ENCODE results near the gene NAALADL2.
"Not testable (repeated sequence)": the region's sequence is repeated elsewhere in the genome, so short reads cannot be mapped to it uniquely, and the experiment has no call there.

Gene NAALADL2

DNA sequence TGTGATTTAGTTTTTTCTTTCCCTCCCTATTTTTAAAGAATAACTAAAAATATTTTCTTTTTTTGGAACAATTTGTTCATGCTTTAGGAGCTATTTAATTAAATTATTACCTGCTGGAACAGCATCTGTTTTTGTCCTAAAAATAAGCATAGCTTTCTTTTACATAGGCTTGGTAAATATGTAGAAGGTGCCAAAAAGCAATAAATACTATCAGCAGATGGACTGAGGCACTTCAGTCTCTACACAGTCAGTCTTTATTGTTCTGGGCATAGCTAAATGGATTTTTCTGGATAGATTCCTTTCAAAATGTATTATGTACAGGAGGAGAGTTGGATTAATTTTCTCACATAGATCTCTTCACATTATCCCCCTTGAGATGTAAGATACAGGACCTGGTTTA is 223.5 kb downstream of the NAALADL2 start:
- no peak for DNase-seq

DNA sequence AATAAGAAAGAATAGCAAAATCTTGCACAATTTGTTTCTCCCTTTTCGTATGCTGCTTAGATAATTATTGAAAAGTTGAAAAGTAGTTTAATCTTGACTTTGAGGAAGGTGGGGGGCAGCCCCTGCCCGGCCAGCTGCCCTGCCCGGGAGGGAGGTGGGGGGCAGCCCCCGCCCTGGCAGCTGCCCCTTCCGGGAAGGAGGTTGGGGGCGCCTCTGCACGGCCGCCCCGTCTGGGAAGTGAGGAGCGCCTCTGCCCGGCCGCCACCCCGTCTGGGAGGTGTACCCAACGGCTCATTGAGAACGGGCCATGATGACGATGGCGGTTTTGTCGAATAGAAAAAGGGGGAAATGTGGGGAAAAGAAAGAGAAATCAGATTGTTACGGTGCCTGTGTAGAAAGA is 228.0 kb downstream of the NAALADL2 start:
- not testable (repeated sequence) for DNase-seq

DNA sequence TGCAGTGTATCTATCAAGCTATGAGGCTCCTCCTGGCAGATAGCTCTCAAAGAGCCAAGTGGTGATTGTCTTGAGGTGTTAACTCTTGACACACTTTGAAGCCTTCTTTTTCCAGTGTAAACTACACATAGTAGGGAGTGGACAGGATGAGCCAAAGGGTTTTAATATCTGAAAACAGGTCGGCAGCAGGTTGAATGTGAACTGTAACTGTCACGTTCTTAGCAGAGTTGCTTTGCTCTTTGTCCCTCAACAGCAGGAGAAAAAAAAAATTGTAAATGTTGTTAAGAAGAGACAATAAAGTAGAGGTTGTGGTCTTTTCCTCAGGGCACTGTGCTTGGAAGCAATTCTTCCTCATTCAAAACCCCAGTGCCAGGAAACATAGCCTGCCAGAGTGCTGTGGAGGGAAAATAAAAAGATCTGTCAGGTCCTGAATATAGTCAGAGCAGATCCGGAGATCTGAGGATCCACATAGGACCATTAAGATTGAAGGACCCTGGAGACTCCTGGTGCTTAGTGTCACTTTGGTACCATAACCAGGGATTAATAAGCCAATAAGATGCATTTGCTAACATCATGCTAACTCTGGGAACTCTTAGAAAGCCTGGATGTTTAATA is 229.7 kb downstream of the NAALADL2 start:
- DNase-seq, result no peak

DNA sequence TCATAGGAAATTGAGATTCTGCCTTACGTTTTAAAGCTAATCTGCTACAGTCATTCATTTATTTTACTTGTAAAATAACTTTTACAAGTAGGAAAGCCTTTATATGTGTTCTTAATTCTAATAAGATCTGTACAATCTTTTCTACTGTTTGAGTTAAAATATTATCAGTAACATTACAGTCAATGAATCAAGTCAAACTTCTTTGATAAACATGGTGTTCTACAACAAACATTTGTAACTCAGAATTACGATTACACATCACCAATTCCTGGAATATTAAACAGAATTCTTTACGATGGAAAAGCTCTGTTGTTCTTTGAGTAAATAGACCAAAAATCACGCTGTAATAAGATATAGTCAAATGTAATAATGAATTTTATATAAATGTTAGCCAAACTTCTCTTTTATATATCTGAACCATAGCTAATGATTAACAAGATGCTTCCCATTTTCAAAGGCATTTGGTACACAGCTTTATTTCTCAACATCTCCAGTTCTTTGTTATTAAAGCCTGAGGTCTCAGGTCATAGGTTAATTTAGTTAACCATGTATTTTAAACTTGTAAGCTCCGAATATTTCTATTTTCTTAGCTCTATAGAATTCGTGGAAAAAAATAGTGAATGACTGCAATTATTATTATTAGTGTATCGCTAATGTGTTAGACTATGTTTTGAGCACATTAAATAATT is 232.4 kb downstream of the NAALADL2 start:
- no peak for DNase-seq

DNA sequence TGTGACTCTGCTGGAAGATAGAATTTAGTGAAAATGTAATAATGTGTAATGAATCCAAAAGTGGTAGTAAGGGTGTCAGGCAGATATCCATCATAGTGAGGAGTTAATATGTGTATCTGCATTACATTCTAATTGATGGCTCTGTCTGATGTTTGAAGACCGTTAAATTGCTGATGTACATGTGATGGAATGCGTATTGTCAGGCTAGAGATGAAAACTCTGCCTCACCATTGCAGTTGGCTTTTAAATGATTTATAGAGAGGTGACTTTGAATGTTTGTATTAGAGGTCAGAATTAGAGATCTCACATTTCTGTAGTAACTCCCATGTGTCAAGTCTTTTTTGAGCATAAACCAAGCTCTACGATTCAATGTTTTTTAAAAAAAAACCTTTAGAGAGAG is 234.6 kb downstream of the NAALADL2 start:
- no peak for DNase-seq

DNA sequence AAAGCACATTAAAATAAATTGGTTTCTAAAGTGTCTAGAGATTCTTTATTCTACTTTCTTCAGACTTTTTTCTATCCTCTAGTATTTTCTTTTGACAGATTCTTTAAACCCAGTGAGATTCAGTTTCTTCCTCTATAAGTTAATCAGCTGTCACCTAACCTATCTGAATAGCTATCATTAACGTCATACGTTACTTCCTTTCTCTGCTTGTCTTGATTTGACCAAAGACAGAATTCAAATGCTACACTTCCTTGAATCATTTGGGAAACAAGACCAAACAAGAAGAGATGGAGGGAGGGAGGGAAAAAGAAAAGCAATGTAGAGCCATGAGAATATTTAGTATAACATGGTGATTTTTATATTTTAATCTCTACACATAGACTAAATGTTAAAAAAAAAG is 235.2 kb downstream of the NAALADL2 start:
- DNase-seq, result no peak

DNA sequence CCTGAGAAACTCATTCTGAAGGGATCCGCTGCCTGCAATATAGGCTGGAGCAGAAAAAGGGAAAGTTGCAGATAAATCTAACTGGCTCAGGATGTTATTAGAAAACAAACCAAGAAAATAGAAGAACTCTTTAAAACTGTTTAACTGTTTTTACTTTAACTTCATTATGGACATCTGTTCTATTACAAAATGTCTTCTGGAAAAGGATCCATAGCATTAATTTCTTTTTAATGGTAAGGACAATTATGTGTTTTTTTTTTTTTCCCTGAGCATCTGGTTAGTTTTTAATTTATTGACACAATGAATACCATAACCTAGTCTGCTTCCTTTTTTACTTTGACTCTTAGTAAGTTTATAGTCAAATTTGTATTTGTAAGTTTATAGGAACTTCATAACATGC is 239.5 kb downstream of the NAALADL2 start:
- DNase-seq, result no peak

DNA sequence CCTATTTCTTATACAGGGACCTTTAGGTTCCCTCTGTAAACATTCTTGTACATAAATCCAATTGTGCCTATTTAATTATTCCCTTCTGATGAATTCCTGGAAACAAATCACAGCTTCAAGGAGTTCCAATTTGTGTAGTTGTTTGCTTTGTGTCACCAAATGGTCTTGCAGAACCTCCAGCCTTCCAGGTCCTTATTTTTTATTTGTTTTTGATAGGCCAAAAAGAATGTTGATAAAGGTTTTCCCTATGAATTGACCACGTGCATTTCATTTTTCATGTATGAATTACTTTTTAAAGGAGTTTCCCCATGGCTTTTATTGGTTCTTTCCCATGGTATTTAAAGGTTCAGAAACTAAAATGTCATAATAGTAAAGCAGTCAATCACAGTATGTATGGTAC is 243.0 kb downstream of the NAALADL2 start:
- no peak for DNase-seq

DNA sequence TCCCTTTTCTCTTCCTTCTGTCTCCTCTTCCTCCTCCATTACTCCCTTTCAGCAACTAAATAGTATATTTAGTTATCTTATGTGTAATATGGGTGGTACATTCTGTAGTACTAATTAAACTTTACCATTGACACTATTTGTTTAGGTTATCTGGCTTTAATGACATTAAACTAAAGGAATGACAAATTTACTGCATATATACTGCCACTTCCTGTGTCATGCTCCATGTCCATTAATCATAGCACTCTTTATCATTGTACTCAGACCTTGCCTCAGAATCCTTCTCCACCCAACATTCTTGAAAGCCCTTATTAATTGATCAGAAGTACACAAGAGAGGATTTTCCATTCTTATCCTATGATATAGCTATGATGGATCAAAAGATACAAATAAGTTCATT is 244.2 kb downstream of the NAALADL2 start:
- no peak for DNase-seq

DNA sequence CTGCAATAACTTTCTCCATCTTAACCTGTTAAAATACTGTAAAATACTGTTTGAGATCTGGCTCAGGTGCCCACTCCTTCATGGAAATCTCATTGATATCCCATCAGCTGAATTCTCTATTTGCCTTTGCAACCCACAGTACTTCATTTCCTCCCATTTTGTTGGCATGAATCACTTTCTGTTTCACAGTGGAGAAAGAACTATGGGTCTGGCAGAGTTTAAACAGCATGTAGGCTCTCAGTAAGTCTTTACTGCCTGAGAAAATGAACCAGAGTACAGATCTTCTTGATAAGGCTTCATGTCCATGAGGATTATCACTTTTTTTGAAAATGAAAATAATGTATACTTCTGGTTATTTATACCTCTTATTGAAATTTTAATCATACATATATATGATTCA is 245.9 kb downstream of the NAALADL2 start:
- no peak for DNase-seq

DNA sequence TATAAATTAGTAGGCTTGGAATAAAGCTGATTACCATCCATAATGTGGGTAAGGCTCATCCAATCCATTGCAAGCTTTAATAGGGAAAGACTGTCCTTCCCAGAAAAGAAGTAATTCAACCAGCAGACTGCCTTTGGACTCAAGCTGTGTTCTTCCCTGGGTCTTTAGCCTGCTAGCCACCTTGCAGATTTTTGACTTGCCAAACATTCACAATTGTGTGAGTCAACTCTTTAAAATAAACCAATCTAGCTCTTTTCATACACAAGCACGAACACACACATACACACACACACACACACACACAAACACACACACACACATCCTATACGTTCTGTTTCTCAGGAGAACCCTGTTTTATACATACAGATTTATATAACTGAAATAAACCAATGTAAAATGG is 248.1 kb downstream of the NAALADL2 start:
- DNase-seq, result no peak

DNA sequence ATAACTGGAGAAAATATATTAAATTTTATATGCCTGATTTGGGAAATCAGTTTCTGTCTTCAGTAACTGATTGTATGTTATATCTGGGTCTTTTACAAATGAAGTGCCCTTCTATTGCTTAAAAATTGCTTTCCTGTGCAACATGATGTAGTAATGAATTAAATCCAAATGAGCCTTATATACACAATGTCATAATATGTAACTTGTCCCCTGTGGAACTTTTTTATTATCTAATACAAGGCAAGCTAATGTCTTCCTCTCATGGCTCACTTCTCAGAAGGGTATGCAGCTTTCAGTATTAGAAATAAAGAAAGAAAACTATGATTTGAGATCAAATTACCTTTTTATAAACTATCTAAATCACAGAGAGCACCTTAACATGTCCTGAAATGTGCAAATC is 248.9 kb downstream of the NAALADL2 start:
- no peak for DNase-seq

DNA sequence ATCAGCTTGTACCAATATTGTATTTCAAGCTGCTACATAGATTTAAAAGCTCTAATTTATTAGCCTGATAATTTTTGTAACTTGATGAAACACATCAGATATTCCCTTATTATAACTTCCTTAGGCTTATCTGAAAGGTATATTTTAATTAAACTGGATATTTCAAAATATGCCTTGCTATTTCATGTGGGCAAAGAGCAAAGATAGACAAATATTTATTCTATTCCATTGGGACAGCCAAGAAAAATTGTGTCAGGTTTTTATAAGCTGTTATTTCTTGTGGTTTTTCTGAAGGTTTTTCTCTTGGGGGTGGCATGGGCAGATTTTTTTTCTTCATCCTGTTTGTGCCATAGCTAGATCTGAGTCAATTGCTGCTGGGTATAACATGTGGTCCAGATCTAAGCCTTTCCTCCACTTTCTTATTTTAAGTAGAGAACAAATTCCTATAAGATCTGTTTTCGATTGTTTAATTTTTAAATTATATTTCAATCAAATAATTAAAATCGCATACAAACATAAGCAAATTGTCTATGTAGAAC is 249.5 kb downstream of the NAALADL2 start:
- no peak for DNase-seq

DNA sequence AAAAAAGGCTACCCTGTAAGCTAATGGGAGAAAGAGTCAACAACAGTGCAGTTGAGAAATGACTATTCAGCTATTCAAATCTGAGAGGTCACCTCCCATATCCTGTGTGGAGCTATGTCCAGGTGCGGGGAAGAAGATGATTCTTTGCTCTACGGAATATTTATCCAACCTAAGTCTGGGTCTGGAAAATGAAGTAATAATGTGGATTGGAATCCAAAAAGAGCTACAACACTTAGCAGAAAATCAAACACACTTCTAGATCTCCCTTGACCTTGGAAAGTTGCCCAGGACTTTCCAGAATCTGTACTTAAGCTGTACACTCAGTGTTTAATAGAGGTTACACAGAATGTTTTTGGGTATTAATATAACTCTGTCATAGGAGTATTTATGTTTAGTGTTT is 251.9 kb downstream of the NAALADL2 start:
- no peak for DNase-seq

DNA sequence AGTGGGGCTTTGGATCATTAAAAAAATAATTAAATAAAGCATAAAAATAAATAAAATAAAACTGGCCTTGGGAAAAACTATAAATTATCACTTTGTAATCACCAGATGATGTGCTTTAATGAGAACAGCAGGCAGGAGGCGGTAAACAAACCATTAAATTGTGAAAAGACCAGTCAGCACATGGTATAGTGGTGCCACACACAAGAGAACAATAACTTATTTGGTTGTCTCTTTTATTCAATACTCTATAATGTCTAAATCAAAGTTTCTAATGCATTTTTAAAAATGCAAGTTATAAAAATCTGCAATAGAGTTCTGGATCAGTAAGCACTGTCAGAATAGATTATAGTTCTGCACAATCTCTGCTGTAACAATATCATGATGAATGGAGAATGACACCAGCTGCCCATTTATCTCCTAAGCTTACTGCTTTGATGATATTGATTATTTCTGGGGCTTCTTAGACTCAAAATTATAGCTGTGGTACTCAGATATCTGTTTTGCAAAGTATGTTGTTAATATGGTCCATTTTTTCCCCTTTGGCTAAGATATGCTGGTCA is 259.3 kb downstream of the NAALADL2 start:
- no peak for DNase-seq

DNA sequence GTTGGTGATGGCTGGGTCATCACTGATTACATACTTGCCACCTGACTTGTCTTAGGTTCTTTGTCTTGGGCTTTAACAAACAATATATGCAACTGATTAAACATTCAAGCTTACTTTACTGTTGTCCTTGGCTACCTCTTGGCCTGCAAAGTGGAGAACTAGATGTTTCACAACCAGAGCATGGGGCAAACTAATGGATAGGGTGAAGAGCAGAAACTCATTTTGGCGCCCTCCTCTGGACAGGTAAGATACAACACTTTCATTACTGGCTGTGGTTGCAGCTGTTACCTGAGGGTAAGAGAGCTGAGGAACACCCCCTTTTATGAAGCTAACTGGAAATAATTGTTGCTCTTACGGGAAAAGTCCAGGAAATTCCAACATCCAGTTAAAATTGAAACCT is 262.1 kb downstream of the NAALADL2 start:
- DNase-seq, result no peak

DNA sequence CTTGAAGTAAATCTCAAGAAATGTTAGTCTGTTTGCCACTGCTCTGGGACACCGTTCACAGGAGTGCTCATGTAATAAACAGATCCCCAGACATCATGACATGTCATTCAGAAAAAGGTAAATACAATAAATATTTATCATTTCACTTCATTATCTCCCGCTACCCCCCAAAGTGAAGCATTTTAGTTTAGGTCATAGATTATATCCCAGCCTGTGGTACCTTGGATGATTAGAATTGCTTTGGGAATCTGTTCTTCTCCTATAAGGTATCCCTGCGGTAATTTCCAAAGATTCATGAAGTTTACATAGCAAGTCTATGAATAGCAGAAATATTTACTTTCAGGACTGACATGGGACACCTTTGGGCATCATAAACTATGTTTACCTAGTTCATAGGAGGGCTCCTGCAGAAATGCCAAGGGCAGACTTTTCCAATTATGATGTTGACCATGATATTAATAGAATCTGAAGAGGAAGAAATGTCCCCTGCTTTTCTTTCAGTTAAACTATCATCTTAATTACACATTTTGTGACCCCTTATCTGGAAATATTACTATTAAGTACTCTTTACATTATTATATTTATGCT is 268.0 kb downstream of the NAALADL2 start:
- DNase-seq, result no peak

DNA sequence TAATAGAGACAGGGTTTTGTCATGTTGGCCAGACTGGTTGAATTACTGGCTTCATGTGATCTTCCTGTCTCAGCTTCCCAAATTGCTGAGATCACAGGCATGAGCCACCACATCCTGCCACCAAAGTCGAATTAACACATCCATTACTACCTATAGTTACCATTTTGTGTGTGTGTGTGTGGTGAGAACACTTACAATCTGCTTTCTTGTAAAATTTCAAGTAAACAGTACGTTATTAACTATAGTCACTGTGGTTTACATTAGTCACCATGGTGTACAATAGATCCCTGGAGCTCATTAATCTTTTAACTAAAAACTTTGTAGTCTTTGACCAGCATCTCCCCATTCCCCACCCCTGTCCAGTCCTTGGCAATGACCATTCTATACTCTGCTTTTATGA is 270.0 kb downstream of the NAALADL2 start:
- DNase-seq, result no peak

DNA sequence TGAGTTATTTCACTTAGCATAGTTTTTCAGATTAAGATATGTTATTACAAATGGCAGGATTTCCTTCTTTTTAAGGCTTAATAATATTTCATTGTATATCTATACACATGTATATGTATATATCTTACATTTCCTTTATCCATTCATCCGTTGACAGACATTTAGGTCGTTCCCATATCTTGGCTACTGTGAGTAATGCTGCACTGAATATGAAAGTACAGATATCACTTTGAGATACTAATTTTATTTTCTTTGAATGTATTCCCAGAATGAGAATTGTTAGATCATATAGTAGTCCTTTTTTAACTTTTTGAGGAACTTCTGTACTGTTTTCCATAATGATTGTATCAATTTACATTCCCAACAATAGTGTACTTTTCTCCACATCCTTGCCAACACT is 270.4 kb downstream of the NAALADL2 start:
- DNase-seq, result no peak

DNA sequence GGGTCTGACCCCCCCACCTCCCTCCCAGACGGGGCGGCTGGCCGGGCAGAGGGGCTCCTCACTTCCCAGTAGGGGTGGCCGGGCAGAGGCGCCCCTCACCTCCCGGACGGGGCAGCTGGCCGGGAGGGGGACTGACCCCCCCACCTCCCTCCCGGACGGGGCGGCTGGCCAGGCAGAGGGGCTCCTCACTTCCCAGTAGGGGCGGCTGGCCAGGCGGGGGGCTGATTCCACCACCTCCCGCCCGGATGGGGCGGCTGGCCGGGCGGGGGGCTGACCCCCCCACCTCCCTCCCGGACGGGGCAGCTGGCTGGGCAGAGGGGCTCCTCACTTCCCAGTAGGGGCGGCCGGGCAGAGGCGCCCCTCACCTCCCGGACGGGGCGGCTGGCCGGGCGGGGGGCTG is 272.7 kb downstream of the NAALADL2 start:
- not testable (repeated sequence) for DNase-seq

DNA sequence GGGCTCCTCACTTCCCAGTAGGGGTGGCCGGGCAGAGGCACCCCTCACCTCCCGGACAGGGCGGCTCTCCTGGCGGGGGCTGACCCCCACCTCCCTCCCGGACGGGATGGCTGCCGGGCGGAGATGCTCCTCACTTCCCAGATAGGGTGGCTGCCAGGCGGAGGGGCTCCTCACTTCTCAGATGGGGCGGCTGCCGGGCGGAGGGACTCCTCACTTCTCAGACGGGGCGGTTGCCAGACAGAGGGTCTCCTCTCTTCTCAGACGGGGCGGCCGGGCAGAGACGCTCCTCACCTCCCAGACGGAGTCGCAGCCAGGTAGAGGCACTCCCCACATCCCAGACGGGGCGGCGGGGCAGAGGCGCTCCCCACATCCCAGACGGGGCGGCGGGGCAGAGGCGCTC is 273.6 kb downstream of the NAALADL2 start:
- DNase-seq, result not testable (repeated sequence)

DNA sequence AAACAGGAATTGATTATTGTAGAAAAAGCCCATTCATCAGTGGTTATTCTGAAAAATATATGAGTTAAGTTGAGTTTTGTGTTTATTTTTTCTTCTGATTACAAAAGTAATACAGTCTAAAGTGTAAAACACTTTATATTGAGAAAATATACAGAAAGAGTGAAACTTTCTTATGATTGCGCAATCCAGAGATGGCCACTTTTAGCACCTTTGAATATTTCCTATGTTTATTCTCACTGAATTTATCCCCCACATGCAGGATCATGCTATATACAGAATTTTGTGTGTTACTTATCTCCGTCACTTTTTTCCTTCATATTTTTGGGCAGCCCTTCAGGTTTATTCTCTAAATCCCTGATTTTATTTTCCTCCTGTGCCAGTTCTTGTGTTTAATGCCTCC is 285.2 kb downstream of the NAALADL2 start:
- no peak for DNase-seq

DNA sequence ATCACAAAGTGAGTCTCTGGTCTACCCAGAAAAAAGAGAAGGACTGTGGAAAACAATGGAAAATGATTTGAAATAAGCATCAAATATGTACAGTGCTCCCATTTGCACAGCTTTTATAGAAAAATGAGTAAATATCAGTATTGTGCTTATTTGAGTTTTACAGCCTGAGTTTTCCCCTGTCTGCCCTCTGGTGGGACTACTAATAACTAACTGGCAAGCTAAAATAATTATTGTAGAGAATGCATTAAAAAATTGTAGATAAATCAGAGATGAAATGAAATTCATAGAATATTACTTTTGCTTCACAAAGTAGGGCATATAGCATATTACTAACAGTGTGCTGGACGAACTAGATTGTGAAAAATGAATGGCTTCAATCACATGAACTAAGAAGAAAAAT is 287.1 kb downstream of the NAALADL2 start:
- no peak for DNase-seq

DNA sequence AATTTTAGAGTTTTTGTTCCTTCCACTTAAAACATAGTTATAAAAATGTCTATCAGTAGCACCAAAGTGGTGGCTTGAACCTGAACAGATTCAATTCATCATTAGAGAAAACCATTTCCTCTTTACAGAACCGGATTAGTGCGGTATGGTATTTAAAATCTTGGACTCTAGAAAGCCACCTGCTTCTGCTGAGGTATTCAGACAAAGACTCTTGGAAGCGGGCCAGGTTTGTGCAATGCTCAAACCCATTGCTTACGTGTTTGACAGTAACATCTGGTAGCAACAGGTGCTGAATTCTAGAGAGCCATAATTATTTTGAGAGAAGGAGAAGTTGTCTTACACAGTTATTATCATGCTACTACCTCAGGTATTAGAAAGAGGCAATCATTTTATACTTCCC is 290.5 kb downstream of the NAALADL2 start:
- no peak for DNase-seq
